Activated CD4-positive, alpha-beta T cell treated with anti-CD3 and anti-CD28 coated beads for 4 hours (primary cell): ENCODE measurements around the gene OR2V2.

Experiments
- DNase-seq, 2 donors: peaks; one replicate each; pipeline ENCODE4 v3.0.0-alpha.2; 2020

OR2V2 gene

DNA sequence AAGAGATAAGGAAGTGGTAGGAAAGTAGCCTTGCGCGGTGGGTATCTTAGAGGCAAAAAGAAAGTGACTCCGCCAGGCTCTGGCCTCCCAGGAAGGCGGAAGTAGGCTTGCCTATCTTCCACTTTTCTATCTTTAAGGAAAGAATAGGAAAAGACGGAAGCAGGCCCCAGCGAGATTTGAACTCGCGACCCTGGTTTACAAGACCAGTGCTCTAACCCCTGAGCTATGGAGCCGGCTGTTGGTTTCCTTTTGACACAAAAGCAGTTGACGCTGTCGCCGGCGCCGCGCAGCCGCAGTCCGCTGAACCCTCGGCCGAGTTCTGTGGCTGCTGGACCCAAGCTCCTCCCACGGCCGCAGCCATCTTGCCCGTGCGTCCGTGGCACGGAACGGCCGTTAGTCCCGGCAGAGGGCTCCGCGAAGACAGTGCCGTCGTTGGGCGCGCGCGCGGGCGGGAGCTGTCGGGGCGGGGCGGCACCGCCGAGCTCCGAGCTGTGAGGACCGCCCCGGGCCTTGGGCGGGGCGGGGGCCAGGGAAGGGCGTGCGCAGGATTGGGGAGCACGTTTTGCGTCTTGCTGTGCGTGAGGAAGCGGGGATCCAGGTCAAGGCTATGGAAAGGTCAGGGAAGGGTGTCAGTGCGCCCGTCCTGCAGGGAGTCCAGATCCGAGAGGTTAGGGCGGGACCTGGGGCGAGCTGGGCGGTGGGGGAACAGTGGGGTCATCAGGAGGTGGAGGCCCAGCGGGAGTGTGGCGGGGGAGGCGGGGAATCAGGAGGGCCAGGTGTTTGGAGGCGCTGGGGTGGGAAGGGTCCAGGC, 44.3 kb downstream of the OR2V2 start:
- peak; percentile 92 to 93 for DNase-seq

- no peak for DNase-seq
Measured at GRCh38 chr5:181192337-181193046, 45.1 kb downstream of the OR2V2 start.

GRCh38 chr5:181193656-181194055, 46.3 kb downstream of the OR2V2 start:
- DNase-seq = no peak

GRCh38 chr5:181194489-181195248, 47.3 kb downstream of the OR2V2 start:
- no peak for DNase-seq

GRCh38 chr5:181195249-181195761, 47.9 kb downstream of the OR2V2 start:
- DNase-seq = no peak

DNA sequence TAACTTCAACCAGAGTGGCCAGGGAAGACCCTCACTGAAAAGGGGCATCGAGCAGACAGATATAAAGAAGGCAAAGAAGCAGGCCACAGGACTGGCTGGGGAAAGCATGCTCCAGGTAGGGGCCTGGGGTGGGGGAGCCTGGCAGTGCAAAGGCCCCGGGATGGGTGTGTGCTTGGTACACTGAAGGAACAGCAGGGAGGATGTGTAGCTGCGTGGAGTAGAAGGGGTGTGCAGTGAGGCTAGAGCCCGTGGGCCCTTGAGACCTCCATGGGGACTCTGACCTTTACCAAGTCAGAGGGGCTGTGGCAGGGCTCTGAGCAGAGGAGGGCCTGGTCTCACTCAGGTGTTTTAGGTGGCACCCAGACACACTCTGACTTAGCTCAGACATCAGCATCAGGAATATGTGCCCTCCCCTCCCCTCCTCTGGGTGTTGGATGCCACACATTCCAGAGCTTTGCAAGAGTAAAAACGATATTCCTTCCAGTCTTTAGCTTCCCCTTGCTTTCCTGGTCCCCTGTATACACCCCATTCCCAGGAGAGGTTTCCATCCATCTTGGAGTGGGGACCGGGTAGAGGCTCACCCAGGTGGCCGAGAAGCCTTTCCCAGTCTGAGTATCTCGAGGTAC, 50.1 kb downstream of the OR2V2 start:
- DNase-seq = no peak

DNA sequence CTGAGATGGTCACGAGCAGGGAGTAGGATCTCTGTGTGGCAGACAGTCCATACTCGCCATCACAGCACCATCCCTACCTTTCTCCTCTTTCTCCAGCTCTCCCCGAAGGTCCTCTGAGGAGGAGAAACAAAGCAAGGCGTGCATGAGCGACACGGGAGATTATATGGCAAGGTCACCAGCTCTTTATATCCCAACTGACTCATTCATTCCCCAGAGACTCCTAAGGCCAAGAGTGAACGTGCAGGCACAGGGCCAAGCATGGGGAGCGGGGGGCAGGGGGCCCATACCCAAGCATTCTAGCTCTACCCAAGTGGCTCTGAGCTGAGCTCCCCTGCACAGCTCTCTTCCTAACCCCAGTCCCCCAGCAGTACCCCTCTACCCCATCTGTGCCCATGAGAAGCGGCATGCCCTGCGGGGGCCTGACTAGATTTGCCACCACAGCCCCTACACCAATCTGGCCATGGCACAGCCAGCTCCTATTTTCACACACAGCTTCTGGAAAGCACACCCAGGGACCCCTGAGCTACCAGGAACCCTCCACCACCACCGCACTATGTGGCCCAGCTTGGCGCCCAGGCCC, 50.8 kb downstream of the OR2V2 start:
- no peak for DNase-seq

- DNase-seq = no peak
Measured at GRCh38 chr5:181198905-181199519, 51.6 kb downstream of the OR2V2 start.

DNA sequence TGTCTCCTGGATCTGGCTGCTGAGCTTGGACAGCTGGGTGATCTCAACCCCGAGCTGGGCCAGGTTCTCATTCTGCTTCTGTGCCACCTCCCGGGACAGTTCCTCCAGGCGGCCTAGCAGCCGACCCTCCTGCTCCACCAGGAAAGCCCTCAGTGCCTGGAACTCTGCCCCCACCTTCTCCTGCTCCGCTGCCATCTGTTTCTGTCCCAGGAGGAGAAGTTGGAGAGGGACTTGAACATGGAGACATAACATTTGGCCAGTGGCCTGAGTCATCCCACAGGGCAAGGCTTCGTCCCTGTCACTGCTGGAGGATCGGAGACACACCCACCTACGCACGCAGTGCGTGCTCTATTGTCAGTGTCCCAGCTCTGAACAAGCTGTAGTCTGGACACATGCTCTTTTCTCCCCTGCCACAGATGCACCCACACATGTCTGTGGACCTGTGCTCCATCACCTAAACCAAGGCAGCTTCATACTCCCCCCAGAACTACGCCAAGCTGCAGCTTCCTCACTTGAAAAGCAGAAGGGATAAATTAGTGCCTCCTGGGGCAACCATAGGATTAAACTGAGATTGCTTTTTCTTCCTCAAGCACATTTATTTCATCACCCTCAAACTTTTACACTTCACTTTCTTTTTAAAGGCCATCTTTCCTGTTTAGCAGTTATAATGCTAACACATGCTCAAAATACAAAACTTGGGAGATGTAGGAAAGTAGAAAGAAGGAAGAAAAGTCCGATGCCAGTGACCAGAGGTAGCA, 52.7 kb downstream of the OR2V2 start:
- DNase-seq = no peak

GRCh38 chr5:181200816-181201215, 53.4 kb downstream of the OR2V2 start:
- DNase-seq = no peak

DNA sequence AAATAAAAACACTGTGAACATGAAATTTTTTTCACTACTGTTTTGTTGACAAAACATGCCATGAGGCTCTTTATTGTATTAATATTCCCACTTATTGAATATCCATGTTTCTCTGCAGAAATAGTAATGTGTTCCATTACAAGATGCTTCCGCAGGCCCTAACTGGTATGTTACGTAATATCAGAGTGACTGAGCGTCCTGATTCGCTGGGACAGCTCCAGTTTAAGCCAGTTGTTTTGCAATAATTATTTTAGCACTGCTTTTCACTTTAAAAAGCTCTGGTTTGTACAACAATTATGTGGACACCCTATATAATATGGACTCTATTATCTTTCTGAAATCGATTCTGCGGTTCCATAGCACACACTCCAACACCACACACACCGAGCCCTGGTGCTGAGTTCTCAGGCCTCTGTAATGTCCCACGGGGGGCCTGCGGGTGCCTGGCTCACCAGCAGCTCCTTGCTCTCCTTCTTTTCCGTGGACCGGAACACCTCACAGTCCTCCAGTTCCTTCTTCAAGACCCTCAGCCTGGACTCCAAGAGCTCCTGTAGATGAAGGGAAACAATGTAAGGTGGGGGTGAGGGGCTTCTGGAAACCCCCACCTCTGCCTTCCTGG, 55.8 kb downstream of the OR2V2 start:
- no peak for DNase-seq

GRCh38 chr5:181203777-181204112, 56.4 kb downstream of the OR2V2 start:
- no peak for DNase-seq

- no peak for DNase-seq
Measured at GRCh38 chr5:181204113-181204825, 56.9 kb downstream of the OR2V2 start.

GRCh38 chr5:181204826-181205760, 57.7 kb downstream of the OR2V2 start, which contains the start of gene TRIM7:
Gene TRIM7 (minus strand): TSS chr5:181205196. CDS start chr5:181205110, 86 bp downstream.
- DNase-seq = no peak

- peak; percentile 40 to 46 for DNase-seq
Measured at GRCh38 chr5:181205761-181206649, 58.6 kb downstream of the OR2V2 start.

- DNase-seq = peak; percentile 74 to 81
Measured at GRCh38 chr5:181207214-181207959, 60.0 kb downstream of the OR2V2 start.

DNA sequence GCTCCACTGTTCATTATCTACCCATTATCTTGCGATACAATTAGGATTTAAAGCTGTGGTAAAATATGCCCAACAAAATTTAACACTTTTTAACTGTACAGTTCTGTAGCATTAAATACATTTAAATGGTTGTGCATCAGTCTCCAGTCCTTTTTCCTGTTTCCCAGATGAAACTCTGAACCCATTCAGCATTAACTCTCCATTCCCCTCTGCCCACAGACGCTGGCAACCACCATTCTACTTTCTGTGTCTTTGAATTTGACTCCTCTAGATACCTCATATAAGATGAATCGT, 60.5 kb downstream of the OR2V2 start:
- DNase-seq = no peak
